IMR-90 (cell line): ENCODE measurements around the gene GBF1. TPM values are rescaled to one million over a fixed set of nuclear protein-coding genes. Genes with fewer than 3 reads are reported as not detected.

ENCODE experiments used
- ATAC-seq: fragments of 200-7000 bp; cut with Tn5 transposase; 2 replicates; pipeline ENCODE4 v1.9.1; 2020; ENCODE audit warnings: low read depth, mild to moderate bottlenecking, moderate library complexity
- BruUV-seq: library from RNA; stranded (reverse); fragments of 400-500 nt; replicated peaks from 2 replicates; lab custom pipeline; 2021; lab: Mats Ljungman, UMichigan
- CTCF ChIA-PET: fragments of 300-600 bp; formaldehyde crosslinking; extraction: SDS; loops from one replicate; lab custom pipeline; 2021; ENCODE audit warnings: antibody characterized with exemption; lab: Yijun Ruan, JAX
- POLR2A ChIA-PET: fragments of 300-600 bp; sonication (Branson Sonifier 250); formaldehyde crosslinking; loops from one replicate; lab custom pipeline; 2022; ENCODE audit warnings: antibody characterized with exemption; ENCODE audit not compliant: unreplicated experiment; lab: Charles Lee
- DNase-seq: peaks from one replicate; pipeline ENCODE4 v3.0.0; 2013
- H2AFZ ChIP-seq: replicated peaks from 2 replicates; pipeline ENCODE3; 2013; ENCODE audit warnings: low read length, mild to moderate bottlenecking; ENCODE audit not compliant: poor library complexity
- H2AK5ac ChIP-seq: 2 replicates; pipeline ENCODE4 v1.6.1; 2013; ENCODE audit warnings: low read depth, low read length, inconsistent platforms
- H2AK9ac ChIP-seq: replicated peaks from 2 replicates; pipeline ENCODE3; 2013; ENCODE audit warnings: mild to moderate bottlenecking, low read depth, low read length, moderate library complexity; ENCODE audit not compliant: poor library complexity
- H2BK120ac ChIP-seq: 2 replicates; pipeline ENCODE4 v1.6.1; 2013; ENCODE audit warnings: low read depth, low read length, inconsistent platforms
- H2BK15ac ChIP-seq: 3 replicates; pipeline ENCODE4 v1.6.1; 2013; ENCODE audit warnings: low read depth, low read length, inconsistent platforms
- H2BK20ac ChIP-seq: 2 replicates; pipeline ENCODE4 v1.6.1; 2013; ENCODE audit warnings: low read depth, mild to moderate bottlenecking, inconsistent platforms, low read length, moderate library complexity
- H2BK5ac ChIP-seq: 2 replicates; pipeline ENCODE4 v1.6.1; 2013; ENCODE audit warnings: mild to moderate bottlenecking, low read depth, low read length, inconsistent platforms; ENCODE audit not compliant: poor library complexity, severe bottlenecking
- H3K14ac ChIP-seq: replicated peaks from 2 replicates; pipeline ENCODE4 v1.6.1; 2013; ENCODE audit warnings: low read depth, low read length, inconsistent platforms
- H3K18ac ChIP-seq: 2 replicates; pipeline ENCODE4 v1.6.1; 2013; ENCODE audit warnings: low read depth, low read length, control low read depth
- H3K23ac ChIP-seq: 2 replicates; pipeline ENCODE4 v1.6.1; 2013; ENCODE audit warnings: low read depth, low read length, inconsistent platforms
- H3K27ac ChIP-seq: 2 replicates; pipeline ENCODE4 v1.5.1; 2013; ENCODE audit warnings: mild to moderate bottlenecking, control low read depth, low read length; ENCODE audit not compliant: insufficient read depth
- H3K27me3 ChIP-seq: 2 replicates; pipeline ENCODE4 v1.6.1; 2013; ENCODE audit warnings: low read length; ENCODE audit not compliant: control insufficient read depth, insufficient read depth
- H3K36me3 ChIP-seq: 2 replicates; pipeline ENCODE4 v1.6.1; 2013; ENCODE audit warnings: low read length, mixed read lengths; ENCODE audit not compliant: control insufficient read depth, insufficient read depth
- H3K4ac ChIP-seq: 2 replicates; pipeline ENCODE4 v1.6.1; 2013; ENCODE audit warnings: low read depth, low read length, inconsistent platforms
- H3K4me1 ChIP-seq: 2 replicates; pipeline ENCODE4 v1.6.1; 2013; ENCODE audit warnings: low read length, mixed read lengths; ENCODE audit not compliant: control insufficient read depth, insufficient read depth
- H3K4me2 ChIP-seq: 2 replicates; pipeline ENCODE4 v1.6.1; 2013; ENCODE audit warnings: low read depth, mild to moderate bottlenecking, control low read depth, low read length, moderate library complexity
- H3K4me3 ChIP-seq: 2 replicates; pipeline ENCODE4 v1.5.1; 2013; ENCODE audit warnings: low read depth, mild to moderate bottlenecking, control low read depth, low read length, moderate library complexity; ENCODE audit not compliant: insufficient read depth
- H3K56ac ChIP-seq: 2 replicates; pipeline ENCODE4 v1.6.1; 2013; ENCODE audit warnings: low read length, inconsistent platforms; ENCODE audit not compliant: insufficient read depth; ENCODE audit errors: extremely low read depth
- H3K79me1 ChIP-seq, 2 experiments: 2 replicates each; pipeline ENCODE4 v1.6.1; 2013; ENCODE audit warnings: low read length in 2 of 2, inconsistent platforms in 1 of 2, low read depth in 1 of 2
- H3K9ac ChIP-seq: 2 replicates; pipeline ENCODE4 v1.6.1; 2013; ENCODE audit warnings: low read depth, low read length, control low read depth
- H3K9me1 ChIP-seq: 2 replicates; pipeline ENCODE4 v1.6.1; 2013; ENCODE audit warnings: low read length, inconsistent platforms; ENCODE audit not compliant: insufficient read depth
- H3K9me3 ChIP-seq: 2 replicates; pipeline ENCODE4 v1.6.1; 2013; ENCODE audit warnings: low read length; ENCODE audit not compliant: control insufficient read depth, insufficient read depth
- H4K20me1 ChIP-seq: 2 replicates; pipeline ENCODE4 v1.6.1; 2013; ENCODE audit warnings: low read length, inconsistent platforms; ENCODE audit not compliant: insufficient read depth
- H4K5ac ChIP-seq: 2 replicates; pipeline ENCODE4 v1.6.1; 2013; ENCODE audit warnings: mild to moderate bottlenecking, low read depth, low read length, control low read depth
- H4K8ac ChIP-seq, 2 experiments: 2 replicates each; pipeline ENCODE4 v1.6.1; 2013; ENCODE audit warnings: low read depth in 2 of 2, low read length in 2 of 2, control low read depth in 1 of 2, inconsistent platforms in 1 of 2
- H4K91ac ChIP-seq: 2 replicates; pipeline ENCODE4 v1.6.1; 2013; ENCODE audit warnings: low read depth, low read length, inconsistent platforms; ENCODE audit not compliant: insufficient read depth
- MAZ ChIP-seq: IDR thresholded peaks from 2 replicates; pipeline ENCODE4 v1.6.1; 2012; ENCODE audit warnings: low read depth, mild to moderate bottlenecking, low read length, improper control_type of control experiment, moderate library complexity, borderline replicate concordance
- MXI1 ChIP-seq: IDR thresholded peaks from 2 replicates; pipeline ENCODE4 v1.6.1; 2012; ENCODE audit warnings: low read depth, mild to moderate bottlenecking, low read length, moderate library complexity, borderline replicate concordance
- RFX5 ChIP-seq: IDR thresholded peaks from 2 replicates; pipeline ENCODE4 v1.8.0; 2012; ENCODE audit warnings: low read depth, mild to moderate bottlenecking, low read length, moderate library complexity
- WGBS, 2 experiments: methylation state at CpG; one replicate each; pipeline versions ENCODE4 v1.1.5 to v1.1.7; 2013; ENCODE audit warnings: missing lambda C conversion rate in 2 of 2; ENCODE audit not compliant: insufficient read length in 1 of 2; ENCODE audit errors: extremely low coverage in 2 of 2; 5-methylcytosine and 5-hydroxymethylcytosine counted together
- dilution Hi-C: fragments of 300-500 bp; cut with HindIII; formaldehyde crosslinking; loops from one replicate; pipeline ENCODE4 v1.14.3; 2018; ENCODE audit warnings: low sequenced_read_pairs; ENCODE audit not compliant: unreplicated experiment
- in situ Hi-C: fragments of 300-500 bp; cut with MboI; formaldehyde crosslinking; loops from 3 replicates; pipeline ENCODE4 v1.14.3; 2019; ENCODE audit warnings: low sequenced_read_pairs, inconsistent platforms, mixed read lengths
- intact Hi-C: fragments of 100-400 bp; cut with micrococcal nuclease; formaldehyde crosslinking; loops from 2 replicates; pipeline ENCODE4 v1.10.0; 2022
- polyA plus RNA-seq, 3 experiments: library from polyadenylated mRNA; depleted of rRNA; stranded (reverse); fragments of >200 nt; gene quantifications; 2 replicates each; pipeline ENCODE4 v1.2.3, GENCODE V29; 2012; ENCODE audit warnings: low replicate concordance in 1 of 3
- total RNA-seq: library from RNA; depleted of rRNA; stranded (reverse); fragments of >200 nt; gene quantifications from 2 replicates; pipeline ENCODE4 v1.2.3, GENCODE V29; 2012

GBF1 gene
- total and polyA plus RNA-seq, 2 of the 4 experiments (the other 2 are of a cell fraction) = 38.7 to 40.1 TPM

GRCh38 chr10:102411341-102412255, 166.3 kb downstream of the GBF1 start:
- POLR2A ChIA-PET = no interaction called here
- no peak for DNase-seq

More at GRCh38 chr10:102411341-102412255, 166.3 kb downstream of the GBF1 start:
- no peak overlapping the region for H3K4me3 ChIP-seq
- CTCF ChIA-PET = no interaction called here
- no peak overlapping the region; a peak in 1 of 4 replicates for H4K8ac ChIP-seq
- H2BK15ac ChIP-seq = no peak overlapping the region
- H2BK20ac ChIP-seq = no peak overlapping the region
- no peak overlapping the region for H2AFZ ChIP-seq
- WGBS, 2 experiments = 93% methylated on average over 2 of the region's 14 CpGs; no CpG with 5 or more reads in 1 of the 2 experiments
- no peaks in the 10 kb centered on the region for H3K36me3 ChIP-seq
- no peak overlapping the region for H4K5ac ChIP-seq
- no peak overlapping the region for H3K4ac ChIP-seq
- ATAC-seq = no peak
- H3K9me3 ChIP-seq = no peaks in the 10 kb centered on the region
- H3K27me3 ChIP-seq = peaks cover 68% of the 10 kb centered on the region
- no peak overlapping the region for H3K56ac ChIP-seq
- H4K91ac ChIP-seq = no peak overlapping the region
- no peak overlapping the region for H2AK5ac ChIP-seq
- dilution Hi-C loops = no loop called here
- no peak overlapping the region for H3K27ac ChIP-seq
- H3K9me1 ChIP-seq = peaks cover 11% of the 10 kb centered on the region; the same call in 1 of the 2 replicates
- peaks cover 8% of the 10 kb centered on the region; the same call in 1 of the 2 replicates for H3K4me1 ChIP-seq
- intact Hi-C loops = no loop called here
- H3K23ac ChIP-seq = no peak overlapping the region
- no peak overlapping the region for H2AK9ac ChIP-seq
- H2BK120ac ChIP-seq = no peak overlapping the region
- peaks cover 0 to 4% of the 10 kb centered on the region in 2 experiments; a peak in 1 of 4 replicates for H3K79me1 ChIP-seq
- H2BK5ac ChIP-seq = no peak overlapping the region
- in situ Hi-C loops = no loop called here
- no peak overlapping the region for H3K18ac ChIP-seq
- no TSS peak for BruUV-seq
- H4K20me1 ChIP-seq = no peaks in the 10 kb centered on the region
- no peak overlapping the region for H3K4me2 ChIP-seq
- no peak overlapping the region for H3K14ac ChIP-seq
- H3K9ac ChIP-seq = no peak overlapping the region
- TF ChIP-seq MXI1 (no peak), RFX5 (no peak), MAZ (no peak)
